WTC11 (cell line): ENCODE data around the gene THOP1. TPM values are rescaled to one million over a fixed set of nuclear protein-coding genes. Genes with fewer than 3 reads are reported as not detected.

Experiments
- ATAC-seq: fragments of 200-7000 bp; cut with Tn5 transposase; 2 replicates; pipeline ENCODE4 v1.10.0; 2021; ENCODE audit warnings: mild to moderate bottlenecking, moderate library complexity
- CTCF ChIA-PET: fragments of 300-600 bp; sonication (Branson Sonifier 250); formaldehyde crosslinking; loops from one replicate; lab custom pipeline; 2021; ENCODE audit warnings: antibody characterized with exemption; lab: Charles Lee
- POLR2A ChIA-PET: fragments of 350-600 bp; sonication (Branson Sonifier 250); formaldehyde crosslinking; loops from one replicate; lab custom pipeline; 2021; ENCODE audit warnings: antibody characterized with exemption; lab: Charles Lee
- DNase-seq: peaks from one replicate; pipeline ENCODE4 v3.0.0; 2021; ENCODE audit warnings: low spot score
- H3K27ac Mint-ChIP-seq: 2 replicates; pipeline ENCODE4 v1.8.0; 2021; ENCODE audit warnings: mixed read lengths
- H3K27me3 Mint-ChIP-seq: 2 replicates; pipeline ENCODE4 v1.8.0; 2021; ENCODE audit warnings: low read depth, mild to moderate bottlenecking, moderate library complexity, mixed read lengths
- H3K36me3 Mint-ChIP-seq: 2 replicates; pipeline ENCODE4 v1.8.0; 2021; ENCODE audit warnings: mixed read lengths
- H3K4me1 Mint-ChIP-seq: 2 replicates; pipeline ENCODE4 v1.8.0; 2022; ENCODE audit warnings: mixed read lengths
- H3K4me3 Mint-ChIP-seq: 2 replicates; pipeline ENCODE4 v1.8.0; 2021; ENCODE audit warnings: mild to moderate bottlenecking, moderate library complexity, mixed read lengths
- H3K9me3 Mint-ChIP-seq: 2 replicates; pipeline ENCODE4 v1.8.0; 2021; ENCODE audit warnings: mixed read lengths
- ARID4B ChIP-seq: sonication (generic); formaldehyde crosslinking; IDR thresholded peaks from 2 replicates; pipeline ENCODE4 v1.8.0; 2023; ENCODE audit warnings: missing genetic modification reagents, mild to moderate bottlenecking, borderline replicate concordance
- CREM ChIP-seq: sonication (generic); formaldehyde crosslinking; IDR thresholded peaks from 2 replicates; pipeline ENCODE4 v1.8.1; 2022; ENCODE audit warnings: mild to moderate bottlenecking, missing genetic modification reagents, moderate library complexity
- ELF4 ChIP-seq: sonication (generic); formaldehyde crosslinking; IDR thresholded peaks from 2 replicates; pipeline ENCODE4 v1.8.1; 2022; ENCODE audit warnings: low read depth, mild to moderate bottlenecking, moderate library complexity, missing genetic modification reagents
- GTF2I ChIP-seq: fragments of 250-450 bp; sonication (Bioruptor Pico); conservative IDR thresholded peaks from 2 replicates; pipeline ENCODE4 v1.4.0; 2021; ENCODE audit warnings: mild to moderate bottlenecking
- HMGA2 ChIP-seq: fragments of 250-450 bp; sonication (Bioruptor Pico); IDR thresholded peaks from 2 replicates; pipeline ENCODE4 v1.4.0; 2021; ENCODE audit warnings: mild to moderate bottlenecking, moderate library complexity
- HMGXB4 ChIP-seq: sonication (generic); formaldehyde crosslinking; IDR thresholded peaks from 2 replicates; pipeline ENCODE4 v1.8.1; 2023; ENCODE audit warnings: mild to moderate bottlenecking, moderate library complexity, missing genetic modification reagents
- KAT7 ChIP-seq: sonication (generic); formaldehyde crosslinking; IDR thresholded peaks from 2 replicates; pipeline ENCODE4 v1.8.1; 2023; ENCODE audit warnings: missing genetic modification reagents, mild to moderate bottlenecking, borderline replicate concordance
- MXD4 ChIP-seq: fragments of 250-450 bp; sonication (Bioruptor Pico); IDR thresholded peaks from 2 replicates; pipeline ENCODE4 v1.8.0; 2021; ENCODE audit warnings: mild to moderate bottlenecking, moderate library complexity, borderline replicate concordance
- MYBL2 ChIP-seq: sonication (generic); formaldehyde crosslinking; IDR thresholded peaks from 2 replicates; pipeline ENCODE4 v1.8.1; 2023; ENCODE audit warnings: mild to moderate bottlenecking, moderate library complexity, missing genetic modification reagents
- PRRX2 ChIP-seq: fragments of 250-450 bp; sonication (Bioruptor Pico); IDR thresholded peaks from 2 replicates; pipeline ENCODE4 v1.8.0; 2021; ENCODE audit warnings: mild to moderate bottlenecking
- RELA ChIP-seq: sonication (generic); formaldehyde crosslinking; IDR thresholded peaks from 2 replicates; pipeline ENCODE4 v1.8.1; 2022; ENCODE audit warnings: missing genetic modification reagents, mild to moderate bottlenecking, borderline replicate concordance
- SP1 ChIP-seq: sonication (generic); formaldehyde crosslinking; conservative IDR thresholded peaks from 2 replicates; pipeline ENCODE4 v1.8.1; 2022; ENCODE audit warnings: missing genetic modification reagents
- TCF7 ChIP-seq: sonication (generic); formaldehyde crosslinking; IDR thresholded peaks from 2 replicates; pipeline ENCODE4 v1.8.0; 2022; ENCODE audit warnings: mild to moderate bottlenecking, low read depth, missing genetic modification reagents, moderate library complexity
- TEAD4 ChIP-seq: sonication (generic); formaldehyde crosslinking; IDR thresholded peaks from 2 replicates; pipeline ENCODE4 v1.8.0; 2022; ENCODE audit warnings: mild to moderate bottlenecking, missing genetic modification reagents
- ZNF671 ChIP-seq: fragments of 250-450 bp; sonication (Bioruptor Pico); IDR thresholded peaks from 2 replicates; pipeline ENCODE4 v1.8.0; 2021; ENCODE audit warnings: mild to moderate bottlenecking
- total RNA-seq: library from RNA; stranded (reverse); gene quantifications from 3 replicates; pipeline ENCODE4 v1.2.3, GENCODE V29; 2021
- TF ChIP-seq, protein P1 (sequence below): sonication (generic); formaldehyde crosslinking; IDR thresholded peaks from 2 replicates; pipeline ENCODE4 v1.8.1; 2023; ENCODE audit warnings: mild to moderate bottlenecking, missing genetic modification reagents, moderate library complexity
- TF ChIP-seq, protein P2 (sequence below): sonication (generic); formaldehyde crosslinking; IDR thresholded peaks from 2 replicates; pipeline ENCODE4 v1.8.1; 2022; ENCODE audit warnings: low read depth, mild to moderate bottlenecking, moderate library complexity, missing genetic modification reagents, borderline replicate concordance
- TF ChIP-seq, protein P3 (sequence below): sonication (generic); formaldehyde crosslinking; IDR thresholded peaks from 2 replicates; pipeline ENCODE4 v1.8.0; 2023; ENCODE audit warnings: missing genetic modification reagents
- TF ChIP-seq, protein P4 (sequence below): fragments of 250-450 bp; sonication (Bioruptor Pico); IDR thresholded peaks from 2 replicates; pipeline ENCODE4 v2.1.2; 2022; ENCODE audit warnings: mild to moderate bottlenecking, moderate library complexity

Gene THOP1
- total RNA-seq, 1 experiment from 2014 or later: 181 TPM

DNA sequence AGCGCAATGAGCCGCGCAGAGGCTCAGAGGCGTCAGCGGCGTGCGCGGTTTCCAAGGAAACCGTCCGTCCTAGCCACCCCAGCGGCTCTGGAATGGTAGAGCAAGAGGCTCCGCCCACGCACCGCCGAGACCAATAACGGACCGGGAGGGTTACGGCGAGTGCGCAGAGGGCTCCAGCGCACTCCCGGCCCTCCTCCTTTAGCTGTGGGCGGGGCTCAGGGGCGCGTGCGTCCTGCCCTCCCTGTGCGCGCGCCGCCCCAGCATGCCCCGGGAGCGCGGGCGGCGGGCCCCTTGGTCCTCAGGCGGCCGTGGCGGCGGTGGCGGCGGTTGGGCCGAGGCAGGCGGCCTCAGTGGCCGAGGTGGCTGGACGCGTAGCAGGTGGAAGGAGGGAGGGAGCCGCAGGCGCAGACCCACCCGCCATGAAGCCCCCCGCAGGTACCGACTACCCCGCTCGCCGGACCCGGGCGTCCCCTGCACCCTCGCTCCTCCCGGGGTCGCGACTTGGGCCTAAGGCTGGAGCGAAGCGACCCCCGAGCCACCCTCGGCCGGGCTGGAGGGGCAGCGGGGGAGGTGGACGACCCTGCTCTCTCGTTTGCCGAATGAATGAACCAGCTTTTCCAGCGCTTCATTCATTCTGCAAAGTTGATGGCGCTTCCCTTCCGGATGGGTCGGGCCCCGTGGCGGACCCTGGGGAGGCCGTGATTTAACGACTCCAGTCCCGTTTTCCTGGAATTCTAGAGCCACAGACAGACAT is at the start of gene THOP1 (continued):
- TF ChIP-seq, protein P1, sequence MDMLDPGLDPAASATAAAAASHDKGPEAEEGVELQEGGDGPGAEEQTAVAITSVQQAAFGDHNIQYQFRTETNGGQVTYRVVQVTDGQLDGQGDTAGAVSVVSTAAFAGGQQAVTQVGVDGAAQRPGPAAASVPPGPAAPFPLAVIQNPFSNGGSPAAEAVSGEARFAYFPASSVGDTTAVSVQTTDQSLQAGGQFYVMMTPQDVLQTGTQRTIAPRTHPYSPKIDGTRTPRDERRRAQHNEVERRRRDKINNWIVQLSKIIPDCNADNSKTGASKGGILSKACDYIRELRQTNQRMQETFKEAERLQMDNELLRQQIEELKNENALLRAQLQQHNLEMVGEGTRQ: peak; percentile 50
- TF ChIP-seq KAT7: peak; percentile 98; the same call in 1 of the 2 replicates
- TF ChIP-seq HMGA2 (CRISPR knock-in tag): no peak
- TF ChIP-seq SP1: peak; percentile 94
- TF ChIP-seq TEAD4 (CRISPR knock-in tag): peak; percentile 14; the same call in 1 of the 2 replicates
- peak; percentile 69 for TF ChIP-seq CREM
- TF ChIP-seq ARID4B: peak; percentile 72; the same call in 1 of the 2 replicates
- peak; percentile 55; the same call in 1 of the 2 replicates for TF ChIP-seq HMGXB4 (CRISPR knock-in tag)
- TF ChIP-seq ZNF671 (CRISPR knock-in tag): no peak
- TF ChIP-seq MXD4 (CRISPR knock-in tag): no peak

GRCh38 chr19:2736550-2737190 is 48.6 kb upstream of the THOP1 start:
- Mint-ChIP-seq H3K4me3 (no peak overlapping the region), H3K27ac (no peak overlapping the region), H3K27me3 (peaks cover 5% of the 10 kb centered on the region), H3K4me1 (peaks cover 4% of the 10 kb centered on the region), H3K36me3 (peaks cover 35% of the 10 kb centered on the region), H3K9me3 (peaks cover 10% of the 10 kb centered on the region; the same call in 1 of the 2 replicates)
- TF ChIP-seq PRRX2 (CRISPR knock-in tag): no peak
- no peak for TF ChIP-seq GTF2I
- TF ChIP-seq RELA (CRISPR knock-in tag): no peak
- no peak for TF ChIP-seq CREM
- TF ChIP-seq TCF7: no peak
- TF ChIP-seq MYBL2 (CRISPR knock-in tag): no peak
- TF ChIP-seq, protein P2, sequence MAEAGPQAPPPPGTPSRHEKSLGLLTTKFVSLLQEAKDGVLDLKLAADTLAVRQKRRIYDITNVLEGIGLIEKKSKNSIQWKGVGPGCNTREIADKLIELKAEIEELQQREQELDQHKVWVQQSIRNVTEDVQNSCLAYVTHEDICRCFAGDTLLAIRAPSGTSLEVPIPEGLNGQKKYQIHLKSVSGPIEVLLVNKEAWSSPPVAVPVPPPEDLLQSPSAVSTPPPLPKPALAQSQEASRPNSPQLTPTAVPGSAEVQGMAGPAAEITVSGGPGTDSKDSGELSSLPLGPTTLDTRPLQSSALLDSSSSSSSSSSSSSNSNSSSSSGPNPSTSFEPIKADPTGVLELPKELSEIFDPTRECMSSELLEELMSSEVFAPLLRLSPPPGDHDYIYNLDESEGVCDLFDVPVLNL (CRISPR knock-in tag): no peak
- no peak for TF ChIP-seq ARID4B
- TF ChIP-seq, protein P3, sequence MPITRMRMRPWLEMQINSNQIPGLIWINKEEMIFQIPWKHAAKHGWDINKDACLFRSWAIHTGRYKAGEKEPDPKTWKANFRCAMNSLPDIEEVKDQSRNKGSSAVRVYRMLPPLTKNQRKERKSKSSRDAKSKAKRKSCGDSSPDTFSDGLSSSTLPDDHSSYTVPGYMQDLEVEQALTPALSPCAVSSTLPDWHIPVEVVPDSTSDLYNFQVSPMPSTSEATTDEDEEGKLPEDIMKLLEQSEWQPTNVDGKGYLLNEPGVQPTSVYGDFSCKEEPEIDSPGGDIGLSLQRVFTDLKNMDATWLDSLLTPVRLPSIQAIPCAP (CRISPR knock-in tag): no peak
- TF ChIP-seq, protein P4, sequence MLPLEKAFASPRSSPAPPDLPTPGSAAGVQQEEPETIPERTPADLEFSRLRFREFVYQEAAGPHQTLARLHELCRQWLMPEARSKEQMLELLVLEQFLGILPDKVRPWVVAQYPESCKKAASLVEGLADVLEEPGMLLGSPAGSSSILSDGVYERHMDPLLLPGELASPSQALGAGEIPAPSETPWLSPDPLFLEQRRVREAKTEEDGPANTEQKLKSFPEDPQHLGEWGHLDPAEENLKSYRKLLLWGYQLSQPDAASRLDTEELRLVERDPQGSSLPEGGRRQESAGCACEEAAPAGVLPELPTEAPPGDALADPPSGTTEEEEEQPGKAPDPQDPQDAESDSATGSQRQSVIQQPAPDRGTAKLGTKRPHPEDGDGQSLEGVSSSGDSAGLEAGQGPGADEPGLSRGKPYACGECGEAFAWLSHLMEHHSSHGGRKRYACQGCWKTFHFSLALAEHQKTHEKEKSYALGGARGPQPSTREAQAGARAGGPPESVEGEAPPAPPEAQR: no peak
- no peak for TF ChIP-seq ELF4 (CRISPR knock-in tag)
- ATAC-seq (no peak), DNase-seq (no peak)
- POLR2A ChIA-PET: no interaction called here
- CTCF ChIA-PET: interaction anchor here (1.5 kb wide), 1 partner anchor 88 kb away, joined by 3 read pairs; no protein-coding TSS in a partner anchor
